COR-L47 (cell line): Measurements from ENCODE around the gene AMPD2.

ENCODE experiments used
- DNase-seq: peaks from one replicate; lab custom pipeline; 2025; lab: John Stamatoyannopoulos, UW

Gene AMPD2

GRCh38 chr1:109630898-109631512 lies 11.4 kb downstream of the AMPD2 start:
- no peak for DNase-seq

GRCh38 chr1:109631513-109632505 lies 12.2 kb downstream of the AMPD2 start:
- peak; percentile 46 for DNase-seq

GRCh38 chr1:109632671-109633346 lies 13.2 kb downstream of the AMPD2 start:
- DNase-seq = peak; percentile 94

- no peak for DNase-seq
These were observed 14.7 kb downstream of the AMPD2 start for GRCh38 chr1:109634292-109634691.

- no peak for DNase-seq
These were observed 15.4 kb downstream of the AMPD2 start for GRCh38 chr1:109634771-109635750.

- no peak for DNase-seq
These were observed 16.2 kb downstream of the AMPD2 start for GRCh38 chr1:109635862-109636200.

- DNase-seq = no peak
These were observed 16.7 kb downstream of the AMPD2 start for GRCh38 chr1:109636201-109636952.

GRCh38 chr1:109637446-109637845 lies 17.8 kb downstream of the AMPD2 start:
- DNase-seq = no peak

GRCh38 chr1:109639063-109639840 lies 19.6 kb downstream of the AMPD2 start:
- no peak for DNase-seq

GRCh38 chr1:109639841-109640184 lies 20.2 kb downstream of the AMPD2 start:
- no peak for DNase-seq

- DNase-seq = peak; percentile 53
These were observed 20.7 kb downstream of the AMPD2 start for GRCh38 chr1:109640285-109640865.

- DNase-seq = no peak
These were observed 21.6 kb downstream of the AMPD2 start for GRCh38 chr1:109641078-109641740.

- DNase-seq = no peak
These were observed 22.2 kb downstream of the AMPD2 start for GRCh38 chr1:109641861-109642260.

- no peak for DNase-seq
These were observed 23.0 kb downstream of the AMPD2 start for GRCh38 chr1:109642626-109643025.

- DNase-seq = peak; percentile 12
These were observed 24.0 kb downstream of the AMPD2 start for GRCh38 chr1:109643385-109644230.

- DNase-seq = no peak
These were observed 25.0 kb downstream of the AMPD2 start for GRCh38 chr1:109644670-109645069.

- no peak for DNase-seq
These were observed 29.9 kb downstream of the AMPD2 start for GRCh38 chr1:109649491-109649914.

GRCh38 chr1:109650609-109651008 lies 31.0 kb downstream of the AMPD2 start:
- no peak for DNase-seq
